ENCODE measurements around the gene PLA2G7.

The PLA2G7 gene

DNA sequence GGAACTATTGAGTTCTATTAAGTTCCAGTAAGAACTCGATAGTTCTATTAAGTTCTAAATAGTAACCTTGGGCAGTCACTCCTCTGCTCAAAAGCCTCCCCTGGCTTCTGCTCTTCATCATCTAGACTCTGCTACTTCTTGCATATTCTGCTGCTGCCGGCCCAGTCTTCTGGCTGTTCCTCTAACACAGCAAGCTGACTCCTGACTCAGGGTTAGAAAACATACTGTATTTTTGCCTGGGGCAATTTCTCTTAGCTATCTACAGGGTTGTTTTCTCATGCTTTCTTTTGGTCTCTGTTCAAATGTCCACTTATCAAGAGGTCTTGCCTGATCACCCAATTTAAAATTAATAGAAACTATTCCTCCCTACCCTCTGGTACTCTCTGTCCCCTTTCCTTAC, 67.8 kb downstream of the PLA2G7 start:
- H3K9me3 ChIP-seq (ENCODE audit: insufficient read depth, low read length) = no peaks in the 10 kb centered on the region
- H3K4me1 ChIP-seq (ENCODE audit: insufficient read depth, insufficient read length) = no peaks in the 10 kb centered on the region
- TF ChIP-seq YY1 (IDR thresholded peaks at IDR 0.05; ENCODE audit: insufficient read depth, insufficient read length) (no peak), SUZ12 (IDR thresholded peaks at IDR 0.05; ENCODE audit: extremely low read depth, insufficient read depth, insufficient read length) (no peak), ZNF274 (IDR thresholded peaks at IDR 0.05; ENCODE audit: low read depth, low read length) (no peak)
- H3K36me3 ChIP-seq (ENCODE audit: insufficient read depth, insufficient read length, low read length) = no peaks in the 10 kb centered on the region
- no peaks in the 10 kb centered on the region for H3K27me3 ChIP-seq (ENCODE audit: insufficient read depth, insufficient read length)
- H3K9ac ChIP-seq (ENCODE audit: insufficient read length, low read depth) = no peak overlapping the region
- DNase-seq (ENCODE audit: low read depth, low spot score) = no peak
- no peak overlapping the region for H3K4me3 ChIP-seq (ENCODE audit: insufficient read length, low read depth)

DNA sequence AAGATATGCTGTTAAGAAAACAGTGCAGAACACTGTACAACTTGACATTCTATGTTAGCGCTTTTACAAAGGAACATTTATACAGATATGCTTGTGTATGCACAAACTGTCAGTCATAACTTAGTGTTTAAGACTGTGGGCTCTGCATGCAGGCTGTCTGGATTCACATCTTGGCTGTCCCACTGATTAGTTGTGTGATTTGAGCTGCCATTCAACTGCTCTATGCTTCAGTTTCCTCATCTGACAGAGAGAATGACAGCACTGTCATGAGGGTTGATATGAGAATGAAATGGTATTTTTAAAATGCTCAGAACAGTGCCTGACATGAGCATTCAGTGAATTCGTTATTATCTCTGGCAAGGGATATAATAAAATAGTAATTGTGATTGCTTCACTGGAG, 73.7 kb downstream of the PLA2G7 start:
- Histone ChIP-seq H3K9me3 (ENCODE audit: insufficient read depth, low read length) (no peaks in the 10 kb centered on the region), H3K27me3 (ENCODE audit: insufficient read depth, insufficient read length) (no peaks in the 10 kb centered on the region), H3K36me3 (ENCODE audit: insufficient read depth, insufficient read length, low read length) (no peaks in the 10 kb centered on the region), H3K4me3 (ENCODE audit: insufficient read length, low read depth) (no peak overlapping the region), H3K4me1 (ENCODE audit: insufficient read depth, insufficient read length) (no peaks in the 10 kb centered on the region), H3K9ac (ENCODE audit: insufficient read length, low read depth) (no peak overlapping the region)
- DNase-seq (ENCODE audit: low read depth, low spot score) = no peak
- TF ChIP-seq YY1 (IDR thresholded peaks at IDR 0.05; ENCODE audit: insufficient read depth, insufficient read length) (no peak), ZNF274 (IDR thresholded peaks at IDR 0.05; ENCODE audit: low read depth, low read length) (no peak), SUZ12 (IDR thresholded peaks at IDR 0.05; ENCODE audit: extremely low read depth, insufficient read depth, insufficient read length) (no peak)

DNA sequence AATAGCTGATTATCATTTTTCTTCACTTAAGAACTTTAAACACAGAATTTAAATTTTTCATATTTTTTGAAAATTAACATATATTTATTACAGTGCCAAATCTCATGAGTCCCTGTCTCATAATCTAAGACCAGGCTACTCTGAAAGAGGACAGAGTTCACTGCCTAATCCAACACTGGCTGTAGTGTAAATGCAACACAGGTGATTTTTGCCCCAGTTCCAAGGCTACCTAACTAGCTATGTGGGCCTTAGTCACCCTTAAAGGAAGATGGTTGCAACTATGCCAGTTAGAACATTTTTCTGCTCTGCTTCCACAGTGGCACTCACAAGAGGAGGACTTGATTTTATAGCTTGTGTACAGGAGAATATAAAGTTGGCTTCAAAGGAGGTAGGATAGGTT, 77.5 kb downstream of the PLA2G7 start:
- Histone ChIP-seq H3K4me3 (ENCODE audit: insufficient read length, low read depth) (no peak overlapping the region), H3K27me3 (ENCODE audit: insufficient read depth, insufficient read length) (peaks cover 25% of the 10 kb centered on the region), H3K4me1 (ENCODE audit: insufficient read depth, insufficient read length) (no peaks in the 10 kb centered on the region), H3K9ac (ENCODE audit: insufficient read length, low read depth) (no peak overlapping the region), H3K36me3 (ENCODE audit: insufficient read depth, insufficient read length, low read length) (no peaks in the 10 kb centered on the region), H3K9me3 (ENCODE audit: insufficient read depth, low read length) (no peaks in the 10 kb centered on the region)
- no peak for DNase-seq (ENCODE audit: low read depth, low spot score)
- no peak for TF ChIP-seq ZNF274 (IDR thresholded peaks at IDR 0.05; ENCODE audit: low read depth, low read length)
- no peak for TF ChIP-seq SUZ12 (IDR thresholded peaks at IDR 0.05; ENCODE audit: extremely low read depth, insufficient read depth, insufficient read length)
- no peak for TF ChIP-seq YY1 (IDR thresholded peaks at IDR 0.05; ENCODE audit: insufficient read depth, insufficient read length)

DNA sequence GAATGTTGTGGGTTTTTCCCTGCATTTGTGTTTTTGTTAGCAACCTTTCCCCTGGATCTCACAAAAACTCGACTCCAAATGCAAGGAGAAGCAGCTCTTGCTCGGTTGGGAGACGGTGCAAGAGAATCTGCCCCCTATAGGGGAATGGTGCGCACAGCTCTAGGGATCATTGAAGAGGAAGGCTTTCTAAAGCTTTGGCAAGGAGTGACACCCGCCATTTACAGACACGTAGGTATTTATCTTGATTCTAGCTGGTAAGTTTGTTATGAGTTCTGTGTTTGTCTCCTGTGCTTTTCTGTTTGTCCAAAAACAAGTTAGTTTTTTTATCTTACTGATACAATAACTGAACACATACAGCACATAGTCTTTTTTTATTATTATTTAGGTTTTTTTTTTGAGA, 79.4 kb downstream of the PLA2G7 start:
- Histone ChIP-seq H3K36me3 (ENCODE audit: insufficient read depth, insufficient read length, low read length) (no peaks in the 10 kb centered on the region), H3K4me1 (ENCODE audit: insufficient read depth, insufficient read length) (no peaks in the 10 kb centered on the region), H3K27me3 (ENCODE audit: insufficient read depth, insufficient read length) (peaks cover 25% of the 10 kb centered on the region), H3K4me3 (ENCODE audit: insufficient read length, low read depth) (no peak overlapping the region), H3K9me3 (ENCODE audit: insufficient read depth, low read length) (no peaks in the 10 kb centered on the region), H3K9ac (ENCODE audit: insufficient read length, low read depth) (no peak overlapping the region)
- DNase-seq (ENCODE audit: low read depth, low spot score) = no peak
- no peak for TF ChIP-seq YY1 (IDR thresholded peaks at IDR 0.05; ENCODE audit: insufficient read depth, insufficient read length)
- TF ChIP-seq SUZ12 (IDR thresholded peaks at IDR 0.05; ENCODE audit: extremely low read depth, insufficient read depth, insufficient read length) = no peak
- TF ChIP-seq ZNF274 (IDR thresholded peaks at IDR 0.05; ENCODE audit: low read depth, low read length) = no peak

Measured in NT2/D1 (cell line).